ENCODE data around the gene TMPRSS4. TPM values are rescaled to one million over a fixed set of nuclear protein-coding genes. Genes with fewer than 3 reads are reported as not detected.

Gene TMPRSS4
- polyA plus RNA-seq, 1 of the 3 experiments (the other 2 are of a cell fraction), result not detected

GRCh38 chr11:118073554-118073953 lies 3.3 kb upstream of the TMPRSS4 start:
- no peaks in the 10 kb centered on the region for H3K4me1 ChIP-seq (ENCODE audit: control insufficient read depth in 1 of 2, insufficient read depth in 2 of 2, low read depth in 1 of 2, low read length in 1 of 2)
- H2AFZ ChIP-seq (ENCODE audit: low read depth), result no peak overlapping the region
- H3K36me3 ChIP-seq (replicated peaks in 1 of 2; ENCODE audit: control insufficient read depth in 1 of 2, insufficient read depth in 2 of 2, low read length in 1 of 2), result no peaks in the 10 kb centered on the region
- CTCF ChIA-PET, result interaction anchor here (2.2 to 2.6 kb wide), 2 partner anchors 20 to 648 kb away, joined by 8 to 10 read pairs; no protein-coding TSS in a partner anchor
- H3F3A ChIP-seq (replicated peaks; ENCODE audit: insufficient read depth), result no peaks in the 10 kb centered on the region
- no peak overlapping the region for H3K9ac ChIP-seq
- H3K9me3 ChIP-seq, result no peaks in the 10 kb centered on the region
- H3K4me2 ChIP-seq, result no peak overlapping the region
- no peaks in the 10 kb centered on the region for H3K9me2 ChIP-seq
- no peaks in the 10 kb centered on the region for H4K20me1 ChIP-seq (ENCODE audit: insufficient read depth)
- H3K27ac ChIP-seq (ENCODE audit: low read depth in 2 of 2, low read length in 1 of 2), result no peak overlapping the region
- H3K4me3 ChIP-seq (ENCODE audit: low read depth in 2 of 2, low read length in 1 of 2), result no peak overlapping the region
- POLR2A ChIA-PET, result no interaction called here
- no peak for DNase-seq
- H3K79me2 ChIP-seq (ENCODE audit: insufficient read depth), result no peaks in the 10 kb centered on the region
- peaks cover 11% of the 10 kb centered on the region; the same call in 1 of the 2 replicates for H3K27me3 ChIP-seq (ENCODE audit: insufficient read depth)
- TF ChIP-seq, protein P1, sequence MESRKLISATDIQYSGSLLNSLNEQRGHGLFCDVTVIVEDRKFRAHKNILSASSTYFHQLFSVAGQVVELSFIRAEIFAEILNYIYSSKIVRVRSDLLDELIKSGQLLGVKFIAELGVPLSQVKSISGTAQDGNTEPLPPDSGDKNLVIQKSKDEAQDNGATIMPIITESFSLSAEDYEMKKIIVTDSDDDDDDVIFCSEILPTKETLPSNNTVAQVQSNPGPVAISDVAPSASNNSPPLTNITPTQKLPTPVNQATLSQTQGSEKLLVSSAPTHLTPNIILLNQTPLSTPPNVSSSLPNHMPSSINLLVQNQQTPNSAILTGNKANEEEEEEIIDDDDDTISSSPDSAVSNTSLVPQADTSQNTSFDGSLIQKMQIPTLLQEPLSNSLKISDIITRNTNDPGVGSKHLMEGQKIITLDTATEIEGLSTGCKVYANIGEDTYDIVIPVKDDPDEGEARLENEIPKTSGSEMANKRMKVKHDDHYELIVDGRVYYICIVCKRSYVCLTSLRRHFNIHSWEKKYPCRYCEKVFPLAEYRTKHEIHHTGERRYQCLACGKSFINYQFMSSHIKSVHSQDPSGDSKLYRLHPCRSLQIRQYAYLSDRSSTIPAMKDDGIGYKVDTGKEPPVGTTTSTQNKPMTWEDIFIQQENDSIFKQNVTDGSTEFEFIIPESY (IDR thresholded peaks at IDR 0.05; ENCODE audit: borderline replicate concordance, low read depth), result no peak
- 54% methylated on average over 7 of the region's 9 CpGs for WGBS (ENCODE audit: low lambda C conversion rate)

DNA sequence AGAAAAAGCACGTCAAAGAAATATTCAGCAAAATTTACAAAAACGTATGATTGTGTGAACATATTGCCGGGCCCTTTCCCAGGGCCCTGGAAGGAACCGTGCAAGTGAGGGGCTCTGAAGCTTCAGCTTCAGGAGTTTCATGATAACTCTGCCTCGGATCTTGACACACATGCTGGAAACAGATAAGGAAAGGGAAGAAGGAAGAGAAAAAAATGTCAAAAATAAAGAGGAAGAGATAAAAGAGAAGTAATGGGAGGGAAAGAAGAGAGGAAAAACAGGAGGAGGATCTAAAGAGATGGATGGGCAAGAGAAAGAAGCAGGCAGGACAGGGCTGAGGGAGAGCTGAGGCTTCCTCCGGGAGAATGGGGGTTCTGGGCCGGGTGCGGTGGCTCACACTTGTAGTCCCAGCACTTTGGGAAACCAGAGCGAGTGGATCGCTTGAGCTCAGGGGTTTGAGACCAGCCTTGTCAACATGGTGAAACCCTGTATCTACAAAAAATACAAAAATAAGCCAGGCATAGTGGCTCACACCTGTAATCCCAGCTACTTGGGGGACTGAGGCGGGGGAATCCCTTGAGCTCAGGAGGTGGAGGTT lies 2.7 kb upstream of the TMPRSS4 start:
- no peak overlapping the region for H2AFZ ChIP-seq (ENCODE audit: low read depth)
- peaks cover 11% of the 10 kb centered on the region; the same call in 1 of the 2 replicates for H3K27me3 ChIP-seq (ENCODE audit: insufficient read depth)
- no peak overlapping the region for H3K4me2 ChIP-seq
- DNase-seq, result no peak
- no peak overlapping the region for H3K4me3 ChIP-seq (ENCODE audit: low read depth in 2 of 2, low read length in 1 of 2)
- H3K36me3 ChIP-seq (replicated peaks in 1 of 2; ENCODE audit: control insufficient read depth in 1 of 2, insufficient read depth in 2 of 2, low read length in 1 of 2), result no peaks in the 10 kb centered on the region
- no peak overlapping the region for H3K27ac ChIP-seq (ENCODE audit: low read depth in 2 of 2, low read length in 1 of 2)
- no peaks in the 10 kb centered on the region for H3K79me2 ChIP-seq (ENCODE audit: insufficient read depth)
- H3F3A ChIP-seq (replicated peaks; ENCODE audit: insufficient read depth), result no peaks in the 10 kb centered on the region
- H3K4me1 ChIP-seq (ENCODE audit: control insufficient read depth in 1 of 2, insufficient read depth in 2 of 2, low read depth in 1 of 2, low read length in 1 of 2), result no peaks in the 10 kb centered on the region
- H3K9me3 ChIP-seq, result no peaks in the 10 kb centered on the region
- WGBS (ENCODE audit: low lambda C conversion rate), result 48% methylated on average over 11 of the region's 11 CpGs
- POLR2A ChIA-PET, result no interaction called here
- no peaks in the 10 kb centered on the region for H3K9me2 ChIP-seq
- TF ChIP-seq RXRA (IDR thresholded peaks at IDR 0.05; ENCODE audit: borderline replicate concordance, low read depth) (no peak), SIN3A (IDR thresholded peaks at IDR 0.05; ENCODE audit: borderline replicate concordance, low read depth, low read length) (no peak), ELF1 (IDR thresholded peaks at IDR 0.05) (no peak), TAF1 (IDR thresholded peaks at IDR 0.05; ENCODE audit: borderline replicate concordance, low read depth, low read length) (no peak), USF1 (IDR thresholded peaks at IDR 0.05; ENCODE audit: borderline replicate concordance, low read depth) (no peak), NFIC (IDR thresholded peaks at IDR 0.05; ENCODE audit: borderline replicate concordance) (no peak), FOSL2 (IDR thresholded peaks at IDR 0.05; ENCODE audit: borderline replicate concordance, low read depth) (no peak), MAX (IDR thresholded peaks at IDR 0.05; ENCODE audit: low read depth) (no peak), MEF2A (IDR thresholded peaks at IDR 0.05; ENCODE audit: borderline replicate concordance, low read depth) (no peak), RFX5 (IDR thresholded peaks at IDR 0.05; ENCODE audit: low read length) (no peak), PBX3 (IDR thresholded peaks at IDR 0.05) (no peak), RCOR1 (IDR thresholded peaks at IDR 0.05; ENCODE audit: low read length) (no peak), FOXJ3 (CRISPR knock-in tag; IDR thresholded peaks at IDR 0.05) (no peak), RAD21 (IDR thresholded peaks at IDR 0.05; ENCODE audit: low read length) (no peak), EP300 (IDR thresholded peaks at IDR 0.05; ENCODE audit: borderline replicate concordance in 1 of 2, low read depth in 1 of 2, low read length in 1 of 2) (no peak), CHD2 (IDR thresholded peaks at IDR 0.05; ENCODE audit: low read length, partially characterized antibody) (no peak), MXI1 (IDR thresholded peaks at IDR 0.05; ENCODE audit: low read depth, low read length) (no peak)
- H3K9ac ChIP-seq, result no peak overlapping the region
- CTCF ChIA-PET, result interaction anchor here (2.2 to 3.1 kb wide), 2 partner anchors 21 kb away, joined by 8 to 16 read pairs; no protein-coding TSS in a partner anchor
- no peaks in the 10 kb centered on the region for H4K20me1 ChIP-seq (ENCODE audit: insufficient read depth)

Measured in SK-N-SH (cell line).